ENCODE data around the gene ZNF311. TPM values are rescaled to one million over a fixed set of nuclear protein-coding genes. Genes with fewer than 3 reads are reported as not detected.

The ZNF311 gene
- total and polyA plus RNA-seq, 2 experiments from 2014 or later, result 0.57 to 1.3 TPM

GRCh38 chr6:29009358-29009757, 4.2 kb upstream of the ZNF311 start:
- H3K4me3 ChIP-seq, result no peak overlapping the region
- H3K79me2 ChIP-seq, result no peaks in the 10 kb centered on the region
- TF ChIP-seq EZH2 (IDR thresholded peaks at IDR 0.05; ENCODE audit: borderline replicate concordance) (no peak), CTCF (IDR thresholded peaks at IDR 0.05; ENCODE audit: poor library complexity) (no peak), EZH2phosphoT487 (IDR thresholded peaks at IDR 0.05; ENCODE audit: low read depth, severe bottlenecking, unreplicated experiment) (no peak)
- H4K20me1 ChIP-seq (ENCODE audit: insufficient read depth, poor library complexity, severe bottlenecking), result no peaks in the 10 kb centered on the region
- H3K27me3 ChIP-seq, result peaks cover 10% of the 10 kb centered on the region
- H3K4me1 ChIP-seq (ENCODE audit: insufficient read depth), result no peaks in the 10 kb centered on the region
- no peak for DNase-seq (ENCODE audit: low spot score)
- H2AFZ ChIP-seq, result no peak overlapping the region
- no peaks in the 10 kb centered on the region for H3K9me2 ChIP-seq (replicated peaks; ENCODE audit: insufficient read depth)
- H3K27ac ChIP-seq, result no peak overlapping the region
- H3K9me3 ChIP-seq (ENCODE audit: low read depth), result no peaks in the 10 kb centered on the region
- WGBS (ENCODE audit: low lambda C conversion rate, missing lambda C conversion rate), result 44% methylated on average over 1 of the region's 1 CpG
- no peaks in the 10 kb centered on the region for H3K36me3 ChIP-seq (replicated peaks; ENCODE audit: insufficient read depth, low read depth)
- no peak overlapping the region for H3K4me2 ChIP-seq

GRCh38 chr6:29008089-29008488, 3.0 kb upstream of the ZNF311 start:
- no peak overlapping the region for H2AFZ ChIP-seq
- H3K9me2 ChIP-seq (replicated peaks; ENCODE audit: insufficient read depth), result no peaks in the 10 kb centered on the region
- WGBS (ENCODE audit: low lambda C conversion rate, missing lambda C conversion rate), result 81% methylated on average over 2 of the region's 2 CpGs
- H3K79me2 ChIP-seq, result no peaks in the 10 kb centered on the region
- no peaks in the 10 kb centered on the region for H4K20me1 ChIP-seq (ENCODE audit: insufficient read depth, poor library complexity, severe bottlenecking)
- H3K27me3 ChIP-seq, result peaks cover 10% of the 10 kb centered on the region
- no peak overlapping the region for H3K4me3 ChIP-seq
- no peaks in the 10 kb centered on the region for H3K4me1 ChIP-seq (ENCODE audit: insufficient read depth)
- H3K9me3 ChIP-seq (ENCODE audit: low read depth), result no peaks in the 10 kb centered on the region
- no peak overlapping the region for H3K27ac ChIP-seq
- no peaks in the 10 kb centered on the region for H3K36me3 ChIP-seq (replicated peaks; ENCODE audit: insufficient read depth, low read depth)
- no peak for DNase-seq (ENCODE audit: low spot score)
- no peak for TF ChIP-seq CTCF (IDR thresholded peaks at IDR 0.05; ENCODE audit: poor library complexity)
- TF ChIP-seq EZH2phosphoT487 (IDR thresholded peaks at IDR 0.05; ENCODE audit: low read depth, severe bottlenecking, unreplicated experiment), result no peak
- TF ChIP-seq EZH2 (IDR thresholded peaks at IDR 0.05; ENCODE audit: borderline replicate concordance), result no peak
- no peak overlapping the region for H3K4me2 ChIP-seq

- no peaks in the 10 kb centered on the region for H3K9me3 ChIP-seq (ENCODE audit: low read depth)
- TF ChIP-seq EZH2phosphoT487 (IDR thresholded peaks at IDR 0.05; ENCODE audit: low read depth, severe bottlenecking, unreplicated experiment), result no peak
- no peak for TF ChIP-seq CTCF (IDR thresholded peaks at IDR 0.05; ENCODE audit: poor library complexity)
- no peak for TF ChIP-seq EZH2 (IDR thresholded peaks at IDR 0.05; ENCODE audit: borderline replicate concordance)
- H3K27ac ChIP-seq, result no peak overlapping the region
- H3K27me3 ChIP-seq, result no peaks in the 10 kb centered on the region
- no peak overlapping the region for H2AFZ ChIP-seq
- H3K4me3 ChIP-seq, result no peak overlapping the region
- WGBS (ENCODE audit: low lambda C conversion rate, missing lambda C conversion rate), result 74% methylated on average over 2 of the region's 2 CpGs
- no peaks in the 10 kb centered on the region for H3K79me2 ChIP-seq
- H3K9me2 ChIP-seq (replicated peaks; ENCODE audit: insufficient read depth), result no peaks in the 10 kb centered on the region
- no peaks in the 10 kb centered on the region for H3K36me3 ChIP-seq (replicated peaks; ENCODE audit: insufficient read depth, low read depth)
- DNase-seq (ENCODE audit: low spot score), result no peak
- no peaks in the 10 kb centered on the region for H3K4me1 ChIP-seq (ENCODE audit: insufficient read depth)
- no peaks in the 10 kb centered on the region for H4K20me1 ChIP-seq (ENCODE audit: insufficient read depth, poor library complexity, severe bottlenecking)
- H3K4me2 ChIP-seq, result no peak overlapping the region
Measured at GRCh38 chr6:28996844-28997510, 8.1 kb downstream of the ZNF311 start.

All from hepatocyte (in vitro differentiated cells).